ENCODE measurements around the gene PLEKHG2.

The PLEKHG2 gene

GRCh38 chr19:39463403-39463802 is 50.9 kb downstream of the PLEKHG2 start:
- DNase-seq: no peak

GRCh38 chr19:39465956-39466747 is 53.7 kb downstream of the PLEKHG2 start:
- DNase-seq: no peak

GRCh38 chr19:39467941-39468340 is 55.5 kb downstream of the PLEKHG2 start:
- no peak for DNase-seq

- no peak for DNase-seq
Observed at GRCh38 chr19:39469036-39469435, 56.6 kb downstream of the PLEKHG2 start.

GRCh38 chr19:39469567-39469966 is 57.1 kb downstream of the PLEKHG2 start:
- no peak for DNase-seq

GRCh38 chr19:39470724-39471339 is 58.4 kb downstream of the PLEKHG2 start:
- no peak for DNase-seq

GRCh38 chr19:39471756-39472536 is 59.5 kb downstream of the PLEKHG2 start:
- no peak for DNase-seq

- no peak for DNase-seq
Observed at GRCh38 chr19:39472746-39473442, 60.4 kb downstream of the PLEKHG2 start.

GRCh38 chr19:39473443-39473960 is 61.0 kb downstream of the PLEKHG2 start:
- no peak for DNase-seq

- DNase-seq: peak; percentile 66
Observed at GRCh38 chr19:39474139-39474620, 61.7 kb downstream of the PLEKHG2 start.

GRCh38 chr19:39475748-39476147 is 63.3 kb downstream of the PLEKHG2 start:
- DNase-seq: no peak

Data from activated CD4-positive, alpha-beta T cell treated with anti-CD3 and anti-CD28 coated beads for 1 hour (primary cell).